K562 (cell line): Measurements from ENCODE around the gene FKBP2. TPM values are rescaled to one million over a fixed set of nuclear protein-coding genes. Genes with fewer than 3 reads are reported as not detected.

Experiments used
- ATAC-seq: fragments of 200-7000 bp; cut with Tn5 transposase; 3 replicates; pipeline ENCODE4 v1.9.1; 2020; ENCODE audit warnings: moderate library complexity
- BruUV-seq: library from RNA; stranded (reverse); fragments of 400-500 nt; replicated peaks from 2 replicates; lab custom pipeline; 2021; lab: Mats Ljungman, UMichigan
- CTCF ChIA-PET: fragments of 300-600 bp; formaldehyde crosslinking; extraction: SDS; loops from one replicate; lab custom pipeline; 2021; ENCODE audit warnings: low intra/inter-chr PET ratio; lab: Yijun Ruan, JAX
- POLR2A ChIA-PET: fragments of 300-600, 350-650 bp; sonication (Branson Sonifier 250); formaldehyde crosslinking; extraction: SDS; loops from one replicate; lab custom pipeline; 2021; ENCODE audit warnings: antibody characterized with exemption, inconsistent platforms; lab: Yijun Ruan, JAX
- DNase-seq, 4 experiments: peaks; one replicate each; pipeline versions ENCODE4 v3.0.0 to v3.0.0-alpha.2; 2011 to 2018; ENCODE audit warnings: low spot score in 3 of 4, mixed read lengths in 3 of 4; ENCODE audit errors: extremely low read depth in 1 of 4
- FAIRE-seq: peaks from 2 replicates; lab custom pipeline; 2011; peaks lifted over from hg19 to GRCh38; lab: Jason Lieb, UNC
- H2AFZ ChIP-seq: 2 replicates; pipeline ENCODE4 v1.6.0; 2011; ENCODE audit warnings: low read depth, low read length, control low read depth, inconsistent platforms
- H3K27ac ChIP-seq: fragments of 200-600 bp; 3 replicates; pipeline ENCODE4 v1.8.0; 2011; ENCODE audit warnings: low read depth, mild to moderate bottlenecking, control low read depth, inconsistent platforms, low read length, moderate library complexity, mixed read lengths; ENCODE audit errors: extremely low read depth
- H3K27me3 ChIP-seq, 2 experiments: fragments of 300-600 bp in 1 of 2; 2 replicates in 1 of 2; 3 replicates in 1 of 2; pipeline versions ENCODE4 v1.6.0 to v1.8.0; 2011; ENCODE audit warnings: inconsistent platforms in 2 of 2, low read length in 2 of 2, mild to moderate bottlenecking in 1 of 2, mixed read lengths in 1 of 2, moderate library complexity in 1 of 2; ENCODE audit not compliant: control insufficient read depth in 2 of 2, insufficient read depth in 2 of 2
- H3K36me3 ChIP-seq: fragments of 300-600 bp; 3 replicates; pipeline ENCODE4 v1.8.0; 2011; ENCODE audit warnings: mild to moderate bottlenecking, low read length, inconsistent platforms; ENCODE audit not compliant: control insufficient read depth, insufficient read depth
- H3K4me1 ChIP-seq, 2 experiments: fragments of 200-600 bp in 1 of 2; replicated peaks in 1 of 2; 2 replicates in 1 of 2; 3 replicates in 1 of 2; pipeline versions ENCODE4 v1.5.1 to v1.8.0; 2011; ENCODE audit warnings: inconsistent platforms in 2 of 2, low read length in 2 of 2, mild to moderate bottlenecking in 1 of 2, mixed read lengths in 1 of 2, moderate library complexity in 1 of 2; ENCODE audit not compliant: control insufficient read depth in 2 of 2, insufficient read depth in 2 of 2
- H3K4me2 ChIP-seq: 2 replicates; pipeline ENCODE4 v1.6.1; 2011; ENCODE audit warnings: low read length, control low read depth, inconsistent platforms, mixed read lengths; ENCODE audit not compliant: insufficient read depth
- H3K4me3 ChIP-seq: fragments of 200-600 bp; sonication (generic), shearing (Covaris generic); 2 replicates; pipeline ENCODE4 v1.5.1; 2016; ENCODE audit warnings: control low read depth, inconsistent platforms
- H3K79me2 ChIP-seq: fragments of 200-600 bp; 3 replicates; pipeline ENCODE4 v1.8.0; 2011; ENCODE audit warnings: low read length, inconsistent platforms; ENCODE audit not compliant: control insufficient read depth, insufficient read depth
- H3K9ac ChIP-seq, 2 experiments: 2 replicates each; pipeline versions ENCODE4 v1.6.0 to v1.6.1; 2011; ENCODE audit warnings: low read depth in 2 of 2, low read length in 2 of 2, control low read depth in 1 of 2, inconsistent platforms in 1 of 2, mild to moderate bottlenecking in 1 of 2, mixed read lengths in 1 of 2; ENCODE audit not compliant: insufficient read depth in 1 of 2
- H3K9me1 ChIP-seq: one replicate; pipeline ENCODE4 v1.6.0; 2011; ENCODE audit warnings: inconsistent platforms, mild to moderate bottlenecking, low read length, moderate library complexity; ENCODE audit not compliant: control insufficient read depth, insufficient read depth
- H3K9me3 ChIP-seq: replicated peaks from 2 replicates; pipeline ENCODE4 v1.5.1; 2011; ENCODE audit warnings: low read depth, low read length, inconsistent platforms; ENCODE audit not compliant: control insufficient read depth, insufficient read depth
- H4K20me1 ChIP-seq: replicated peaks from 2 replicates; pipeline ENCODE4 v1.6.1; 2011; ENCODE audit warnings: low read length, inconsistent platforms, mixed read lengths; ENCODE audit not compliant: control insufficient read depth, insufficient read depth
- COPS2 ChIP-seq: fragments of 450-650 bp; conservative IDR thresholded peaks from 2 replicates; pipeline ENCODE4 v1.6.1; 2016; ENCODE audit warnings: mild to moderate bottlenecking, moderate library complexity
- DDX20 ChIP-seq: fragments of 450-650 bp; IDR thresholded peaks from 2 replicates; pipeline ENCODE4 v1.6.1; 2016; ENCODE audit warnings: missing genetic modification characterization, low read depth, mild to moderate bottlenecking, missing compliant biosample characterization, moderate library complexity
- ELF1 ChIP-seq: fragments of 200-800 bp; sonication (Bioruptor generic); IDR thresholded peaks from 2 replicates; pipeline ENCODE4 v1.6.1; 2016; ENCODE audit warnings: missing genetic modification characterization, missing compliant biosample characterization
- HMGN3 ChIP-seq: IDR thresholded peaks from 2 replicates; pipeline ENCODE4 v1.6.1; 2011; ENCODE audit warnings: borderline replicate concordance, low read depth, mild to moderate bottlenecking, mixed read lengths, low read length; ENCODE audit not compliant: insufficient read length; ENCODE audit errors: extremely low read depth
- MCM7 ChIP-seq, 2 experiments: fragments of 450-650 bp; IDR thresholded peaks; 2 replicates each; pipeline ENCODE4 v1.6.1; 2016 to 2018
- NFYB ChIP-seq: IDR thresholded peaks from 2 replicates; pipeline ENCODE4 v1.6.1; 2011; ENCODE audit warnings: mild to moderate bottlenecking, moderate library complexity; ENCODE audit not compliant: insufficient read length; ENCODE audit errors: extremely low read depth
- NR4A1 ChIP-seq, 2 experiments: fragments of 250-450 bp in 1 of 2; fragments of 450-650 bp in 1 of 2; sonication (Bioruptor Pico) in 1 of 2; IDR thresholded peaks; 2 replicates each; pipeline versions ENCODE4 v1.4.0 to v1.6.1; 2016 to 2020; ENCODE audit warnings: mild to moderate bottlenecking in 2 of 2, missing compliant biosample characterization in 1 of 2, missing genetic modification characterization in 1 of 2, moderate library complexity in 1 of 2
- PBX2 ChIP-seq, 2 experiments: IDR thresholded peaks in 1 of 2; conservative IDR thresholded peaks in 1 of 2; 2 replicates each; pipeline ENCODE4 v1.6.1; 2016; ENCODE audit warnings: low read depth in 2 of 2, mild to moderate bottlenecking in 1 of 2, missing compliant biosample characterization in 1 of 2, missing genetic modification characterization in 1 of 2, moderate library complexity in 1 of 2
- POLR3A ChIP-seq: IDR thresholded peaks from 2 replicates; pipeline ENCODE4 v1.6.1; 2011; ENCODE audit warnings: borderline replicate concordance, mild to moderate bottlenecking, moderate library complexity; ENCODE audit not compliant: insufficient read length, insufficient read depth; ENCODE audit errors: extremely low read depth
- RFX1 ChIP-seq: fragments of 450-650 bp; IDR thresholded peaks from 2 replicates; pipeline ENCODE4 v1.6.1; 2016; ENCODE audit warnings: mild to moderate bottlenecking, moderate library complexity
- SMAD1 ChIP-seq: fragments of 150-350 bp; IDR thresholded peaks from 2 replicates; pipeline ENCODE4 v1.6.1; 2014; ENCODE audit warnings: low read length, low read depth; ENCODE audit not compliant: partially characterized antibody
- STAG1 ChIP-seq: sonication (generic); formaldehyde crosslinking; IDR thresholded peaks from 2 replicates; pipeline ENCODE4 v1.5.0; 2020; ENCODE audit warnings: missing genetic modification reagents, borderline replicate concordance
- ZNF316 ChIP-seq: fragments of 450-650 bp; IDR thresholded peaks from 2 replicates; pipeline ENCODE4 v1.6.1; 2016
- WGBS: fragments of 100-300 bp; shearing (Covaris generic); methylation state at CpG from one replicate; pipeline ENCODE4 v1.1.6; 2016; ENCODE audit warnings: low coverage, mixed read lengths; ENCODE audit not compliant: insufficient coverage; ENCODE audit errors: missing lambda C conversion rate; 5-methylcytosine and 5-hydroxymethylcytosine counted together
- in situ Hi-C: fragments of 300-500 bp; cut with MboI; formaldehyde crosslinking; loops from 4 replicates; pipeline ENCODE4 v1.15.0; 2018; ENCODE audit warnings: inconsistent platforms, mixed read lengths
- intact Hi-C: fragments of 100-400 bp; cut with micrococcal nuclease; formaldehyde crosslinking; loops from 2 replicates; pipeline ENCODE4 v1.14.2; 2022
- polyA plus RNA-seq, 8 experiments: library from polyadenylated mRNA; depleted of rRNA in 4 of 8; stranded (reverse) in 5 of 8; unstranded in 3 of 8; fragments of >200 nt; fragmentation: Nextera tagmentation in 2 of 8; fragmentation: Illumina TruSeq in 1 of 8; extraction: Ambion mirVana in 2 of 8; extraction: Trizol in 1 of 8; gene quantifications; 2 replicates each; pipeline versions ENCODE4 v1.2.1 to v1.2.3, GENCODE V29; 2011 to 2014; ENCODE audit warnings: inconsistent platforms in 1 of 8, missing spikeins in 1 of 8
- total RNA-seq, 7 experiments: library from RNA; depleted of rRNA in 6 of 7; stranded (reverse); fragments of >200 nt in 6 of 7; fragmentation: Illumina TruSeq in 2 of 7; extraction: Trizol in 2 of 7; gene quantifications; 2 replicates each; pipeline versions ENCODE4 v1.2.1 to v1.2.3, GENCODE V29; 2011 to 2021; ENCODE audit warnings: low replicate concordance in 1 of 7
- TF ChIP-seq, protein P1 (sequence below): sonication (generic); formaldehyde crosslinking; IDR thresholded peaks from 2 replicates; pipeline ENCODE4 v1.8.1; 2023; ENCODE audit warnings: mild to moderate bottlenecking, missing genetic modification reagents

The FKBP2 gene
- total and polyA plus RNA-seq, 9 of the 15 experiments (the other 6 are each of a cell fraction or from before 2014, with no cell fraction given): 3.5 to 151 (median 58.1) TPM

GRCh38 chr11:64278576-64279190 is 37.8 kb downstream of the FKBP2 start:
- no peak for TF ChIP-seq RFX1
- TF ChIP-seq, protein P1, sequence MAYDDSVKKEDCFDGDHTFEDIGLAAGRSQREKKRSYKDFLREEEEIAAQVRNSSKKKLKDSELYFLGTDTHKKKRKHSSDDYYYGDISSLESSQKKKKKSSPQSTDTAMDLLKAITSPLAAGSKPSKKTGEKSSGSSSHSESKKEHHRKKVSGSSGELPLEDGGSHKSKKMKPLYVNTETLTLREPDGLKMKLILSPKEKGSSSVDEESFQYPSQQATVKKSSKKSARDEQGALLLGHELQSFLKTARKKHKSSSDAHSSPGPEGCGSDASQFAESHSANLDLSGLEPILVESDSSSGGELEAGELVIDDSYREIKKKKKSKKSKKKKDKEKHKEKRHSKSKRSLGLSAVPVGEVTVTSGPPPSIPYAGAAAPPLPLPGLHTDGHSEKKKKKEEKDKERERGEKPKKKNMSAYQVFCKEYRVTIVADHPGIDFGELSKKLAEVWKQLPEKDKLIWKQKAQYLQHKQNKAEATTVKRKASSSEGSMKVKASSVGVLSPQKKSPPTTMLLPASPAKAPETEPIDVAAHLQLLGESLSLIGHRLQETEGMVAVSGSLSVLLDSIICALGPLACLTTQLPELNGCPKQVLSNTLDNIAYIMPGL (CRISPR knock-in tag): no peak
- TF ChIP-seq PBX2 (CRISPR knock-in tag; IDR thresholded peaks at IDR 0.05; ENCODE audit: low read depth): no peak
- no peak for TF ChIP-seq PBX2 (tag; conservative IDR thresholded peaks at IDR 0.05; ENCODE audit: low read depth)
- TF ChIP-seq NR4A1 (CRISPR knock-in tag; IDR thresholded peaks at IDR 0.05): no peak
- no peak for TF ChIP-seq NR4A1 (tag; IDR thresholded peaks at IDR 0.05)
- no peak for TF ChIP-seq HMGN3
- no peak for TF ChIP-seq POLR3A
- no peak for TF ChIP-seq STAG1 (CRISPR knock-in tag)
- no peak for TF ChIP-seq COPS2
- TF ChIP-seq DDX20 (tag): no peak
- no peak for TF ChIP-seq NFYB
- TF ChIP-seq SMAD1: no peak
- no peak for TF ChIP-seq ELF1 (tag)
- no peak for TF ChIP-seq ZNF316
- no peak for TF ChIP-seq MCM7 (IDR thresholded peaks at IDR 0.05)
- CTCF ChIA-PET: no interaction called here
- H4K20me1 ChIP-seq: no peaks in the 10 kb centered on the region
- no peak overlapping the region for H3K27ac ChIP-seq
- H2AFZ ChIP-seq: no peak overlapping the region
- POLR2A ChIA-PET: no interaction called here
- 82% methylated on average over 8 of the region's 8 CpGs for WGBS
- peaks cover 14% of the 10 kb centered on the region for H3K79me2 ChIP-seq
- DNase-seq (no peak), FAIRE-seq (no peak), ATAC-seq (peak; percentile 65)
- in situ Hi-C loops (no loop called here), intact Hi-C loops (no loop called here)
- H3K4me3 ChIP-seq: no peak overlapping the region
- no peaks in the 10 kb centered on the region for H3K9me1 ChIP-seq
- no TSS peak for BruUV-seq
- H3K36me3 ChIP-seq: peaks cover 27% of the 10 kb centered on the region; the same call in 1 of the 3 replicates
- H3K27me3 ChIP-seq: no peaks in the 10 kb centered on the region
- H3K4me2 ChIP-seq: no peak overlapping the region
- peak overlapping the region in 1 of 2 experiments; percentile 84; a peak in 2 of 4 replicates for H3K9ac ChIP-seq
- H3K4me1 ChIP-seq: peaks cover 2 to 25% of the 10 kb centered on the region in 2 experiments; a peak in 4 of 5 replicates
- no peaks in the 10 kb centered on the region for H3K9me3 ChIP-seq
